Measurements from ENCODE around the gene OSBPL5.

The OSBPL5 gene

DNA sequence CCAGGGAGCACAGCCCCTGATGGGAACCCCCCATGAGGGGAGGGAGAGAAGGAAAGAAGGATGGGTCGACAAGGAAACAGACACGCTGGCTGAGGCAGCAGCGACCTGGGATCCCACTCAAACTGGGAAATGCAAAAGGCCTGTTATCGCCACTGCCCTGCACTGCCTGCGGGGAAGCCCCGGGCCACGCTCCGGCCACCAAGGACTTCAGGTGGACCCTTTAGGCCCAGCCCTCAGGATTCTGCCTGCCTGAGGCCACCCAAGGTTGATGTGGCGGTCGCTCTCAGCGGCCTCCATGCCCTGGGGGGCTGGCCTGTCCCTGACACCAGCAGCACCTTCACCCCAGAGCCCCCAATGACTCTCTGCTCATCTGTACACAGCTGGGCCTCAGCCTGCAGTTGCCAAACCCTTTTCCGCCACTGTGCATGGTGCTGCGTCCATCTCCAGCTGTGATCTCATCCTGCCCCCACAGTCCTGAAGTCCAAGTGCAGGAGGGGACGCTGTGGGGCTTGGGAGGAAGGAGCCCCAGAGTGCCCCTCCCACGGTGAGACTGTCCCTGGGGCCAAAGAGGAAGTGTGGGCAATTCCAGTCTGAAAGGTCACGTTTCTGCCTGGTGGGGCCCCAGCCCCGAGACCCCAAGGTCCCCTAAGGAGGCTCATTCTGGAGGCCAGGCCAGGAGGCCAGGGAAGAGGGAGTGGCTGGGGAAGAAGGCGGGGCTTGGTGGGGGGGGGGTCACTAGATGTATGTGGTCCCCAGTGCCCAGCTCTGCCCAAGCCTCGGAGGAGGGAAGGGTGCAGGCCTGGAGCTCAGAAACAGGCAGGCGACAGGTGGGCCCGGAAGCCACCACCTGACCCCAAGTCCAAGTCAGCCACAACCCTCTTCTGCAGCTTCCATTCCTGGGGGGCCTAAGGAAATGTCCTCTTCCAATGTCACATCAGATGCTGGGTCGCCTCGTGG is 31.6 kb downstream of the OSBPL5 start:
- no peak for DNase-seq (ENCODE audit: extremely low read depth, insufficient read length)
- no peaks in the 10 kb centered on the region for H3K27me3 ChIP-seq (replicated peaks; ENCODE audit: control insufficient read depth, insufficient read depth, low read length)
- H3K36me3 ChIP-seq (ENCODE audit: control insufficient read depth, insufficient read depth, low read length), result no peaks in the 10 kb centered on the region
- TF ChIP-seq, protein P1, sequence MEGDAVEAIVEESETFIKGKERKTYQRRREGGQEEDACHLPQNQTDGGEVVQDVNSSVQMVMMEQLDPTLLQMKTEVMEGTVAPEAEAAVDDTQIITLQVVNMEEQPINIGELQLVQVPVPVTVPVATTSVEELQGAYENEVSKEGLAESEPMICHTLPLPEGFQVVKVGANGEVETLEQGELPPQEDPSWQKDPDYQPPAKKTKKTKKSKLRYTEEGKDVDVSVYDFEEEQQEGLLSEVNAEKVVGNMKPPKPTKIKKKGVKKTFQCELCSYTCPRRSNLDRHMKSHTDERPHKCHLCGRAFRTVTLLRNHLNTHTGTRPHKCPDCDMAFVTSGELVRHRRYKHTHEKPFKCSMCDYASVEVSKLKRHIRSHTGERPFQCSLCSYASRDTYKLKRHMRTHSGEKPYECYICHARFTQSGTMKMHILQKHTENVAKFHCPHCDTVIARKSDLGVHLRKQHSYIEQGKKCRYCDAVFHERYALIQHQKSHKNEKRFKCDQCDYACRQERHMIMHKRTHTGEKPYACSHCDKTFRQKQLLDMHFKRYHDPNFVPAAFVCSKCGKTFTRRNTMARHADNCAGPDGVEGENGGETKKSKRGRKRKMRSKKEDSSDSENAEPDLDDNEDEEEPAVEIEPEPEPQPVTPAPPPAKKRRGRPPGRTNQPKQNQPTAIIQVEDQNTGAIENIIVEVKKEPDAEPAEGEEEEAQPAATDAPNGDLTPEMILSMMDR (IDR thresholded peaks at IDR 0.05; ENCODE audit: insufficient read depth, low read length, poor library complexity, severe bottlenecking), result no peak
- H3K4me3 ChIP-seq (replicated peaks; ENCODE audit: low read depth, low read length), result no peak overlapping the region

DNA sequence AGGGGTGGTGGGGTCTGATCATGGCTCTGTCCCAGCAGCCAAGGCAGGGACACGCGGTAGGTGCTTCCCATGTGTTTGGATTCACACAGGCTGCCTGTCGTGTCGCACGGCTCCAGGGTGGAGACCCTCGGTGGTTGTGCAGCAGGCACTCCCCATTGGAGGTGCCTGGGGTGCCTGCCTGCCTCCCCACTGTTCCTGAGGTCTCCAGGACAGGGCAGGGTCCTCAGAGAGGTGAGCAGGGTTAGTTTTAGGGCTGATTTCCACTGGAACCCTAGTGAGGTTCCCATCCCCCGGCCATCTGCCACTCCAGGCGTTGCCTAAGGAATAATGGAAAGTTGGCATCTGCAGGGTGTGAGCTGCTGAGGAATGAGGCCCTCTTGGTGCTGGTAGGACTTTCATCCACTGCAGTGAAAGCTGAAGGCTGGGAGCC is 32.3 kb downstream of the OSBPL5 start:
- DNase-seq (ENCODE audit: extremely low read depth, insufficient read length), result no peak
- H3K36me3 ChIP-seq (ENCODE audit: control insufficient read depth, insufficient read depth, low read length), result no peaks in the 10 kb centered on the region
- H3K27me3 ChIP-seq (replicated peaks; ENCODE audit: control insufficient read depth, insufficient read depth, low read length), result no peaks in the 10 kb centered on the region

DNA sequence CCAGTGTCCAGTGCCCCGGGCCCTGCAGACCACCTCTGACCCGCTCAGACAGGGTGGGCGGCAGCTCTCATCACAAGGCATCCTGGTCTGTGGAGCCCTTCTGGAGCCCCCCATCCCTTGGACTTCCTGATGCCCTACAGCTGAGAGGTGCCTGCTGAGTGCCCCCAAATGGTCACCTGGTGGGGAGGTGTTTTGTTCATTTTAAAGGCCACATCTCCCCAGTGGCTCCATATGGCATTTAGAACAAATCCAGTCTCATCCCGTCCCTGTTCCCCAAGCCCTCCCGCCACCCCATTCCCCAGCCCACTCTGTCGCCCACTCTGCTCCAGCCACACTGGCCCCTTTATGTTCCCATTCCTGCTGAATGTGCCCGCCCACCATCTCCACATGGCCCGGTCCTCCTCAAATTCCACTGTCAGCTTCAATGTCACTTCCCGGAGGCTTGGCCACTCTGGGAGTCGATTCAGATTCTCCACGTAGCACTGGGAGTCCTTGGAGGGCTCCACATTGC is 32.8 kb downstream of the OSBPL5 start:
- H3K4me3 ChIP-seq (replicated peaks; ENCODE audit: low read depth, low read length), result no peak overlapping the region
- DNase-seq (ENCODE audit: extremely low read depth, insufficient read length), result no peak
- no peaks in the 10 kb centered on the region for H3K36me3 ChIP-seq (ENCODE audit: control insufficient read depth, insufficient read depth, low read length)
- H3K27me3 ChIP-seq (replicated peaks; ENCODE audit: control insufficient read depth, insufficient read depth, low read length), result no peaks in the 10 kb centered on the region
- TF ChIP-seq, protein P1 (IDR thresholded peaks at IDR 0.05; ENCODE audit: insufficient read depth, low read length, poor library complexity, severe bottlenecking), result no peak

More for the DNA sequence above, 32.3 kb downstream of the OSBPL5 start:
- no peak overlapping the region for H3K4me3 ChIP-seq (replicated peaks; ENCODE audit: low read depth, low read length)
- TF ChIP-seq, protein P1 (IDR thresholded peaks at IDR 0.05; ENCODE audit: insufficient read depth, low read length, poor library complexity, severe bottlenecking), result no peak

DNA sequence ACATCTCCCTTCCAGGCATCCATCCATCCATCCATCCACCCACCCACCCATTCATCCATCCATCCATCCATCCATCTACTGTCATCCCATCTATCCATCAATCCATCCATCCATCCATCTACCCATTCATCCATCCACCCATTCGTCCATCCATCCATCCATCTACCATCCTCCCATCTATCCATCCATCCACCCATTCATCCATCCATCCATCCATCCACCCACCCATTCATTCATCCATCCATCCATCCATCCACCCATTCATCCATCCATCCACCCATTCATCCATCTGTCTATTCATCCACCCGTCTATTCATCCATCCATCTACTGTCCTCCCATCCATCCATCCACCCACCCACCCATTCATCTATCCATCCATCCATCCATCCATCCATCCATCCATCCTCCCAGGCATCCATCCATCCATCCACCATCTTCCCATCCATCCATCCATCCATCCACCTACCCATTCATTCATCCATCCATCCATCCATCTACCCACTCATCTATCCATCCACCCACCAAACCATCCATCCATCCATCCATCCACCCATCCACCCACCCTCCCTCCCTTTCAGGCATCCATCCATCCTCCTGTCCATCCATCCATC is 33.7 kb downstream of the OSBPL5 start:
- no peak for DNase-seq (ENCODE audit: extremely low read depth, insufficient read length)
- Histone ChIP-seq H3K27me3 (replicated peaks; ENCODE audit: control insufficient read depth, insufficient read depth, low read length) (no peaks in the 10 kb centered on the region; the same call in 1 of the 2 replicates), H3K36me3 (ENCODE audit: control insufficient read depth, insufficient read depth, low read length) (no peaks in the 10 kb centered on the region), H3K4me3 (replicated peaks; ENCODE audit: low read depth, low read length) (no peak overlapping the region)
- TF ChIP-seq, protein P1 (IDR thresholded peaks at IDR 0.05; ENCODE audit: insufficient read depth, low read length, poor library complexity, severe bottlenecking), result no peak

DNA sequence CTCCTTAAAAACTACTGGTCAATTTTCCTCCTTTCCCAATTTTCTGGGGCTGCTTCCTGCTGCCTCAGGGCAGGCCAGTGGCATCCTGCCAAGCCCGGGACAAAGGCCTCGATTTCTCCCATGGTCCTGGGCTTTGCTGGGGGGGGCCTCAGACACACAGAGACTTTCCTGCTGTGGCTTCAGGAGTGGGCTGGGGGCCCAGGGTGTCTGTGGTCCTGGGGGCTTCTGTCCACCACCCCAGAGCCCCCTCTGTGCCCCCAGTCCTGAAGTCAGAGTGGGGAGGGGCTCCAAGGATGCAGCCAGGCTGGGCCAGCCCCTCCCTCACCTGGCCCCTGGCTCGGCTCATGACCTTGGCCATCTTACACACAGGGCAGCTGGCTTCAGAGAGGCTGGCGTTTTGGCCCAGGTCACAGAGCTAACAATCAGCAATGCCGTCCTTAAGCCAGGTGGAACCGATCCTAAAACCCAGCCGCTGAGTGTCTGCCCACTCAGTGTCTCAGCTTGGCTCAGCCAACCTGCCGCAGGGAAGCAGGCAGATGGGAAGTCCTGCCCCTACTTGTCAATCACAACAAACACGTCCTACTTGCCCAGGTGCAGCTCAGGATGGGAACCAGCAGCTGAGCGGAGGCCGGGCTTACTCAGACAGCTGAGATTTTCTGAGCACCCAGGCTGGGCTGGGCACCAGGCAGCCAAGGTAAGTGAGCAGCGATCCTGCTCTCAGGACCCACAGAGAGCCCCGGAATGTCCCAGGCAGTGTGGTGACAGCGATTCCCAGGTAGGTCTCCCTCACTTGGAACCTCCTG is 34.6 kb downstream of the OSBPL5 start:
- TF ChIP-seq, protein P1 (IDR thresholded peaks at IDR 0.05; ENCODE audit: insufficient read depth, low read length, poor library complexity, severe bottlenecking), result no peak
- Histone ChIP-seq H3K36me3 (ENCODE audit: control insufficient read depth, insufficient read depth, low read length) (no peaks in the 10 kb centered on the region), H3K4me3 (replicated peaks; ENCODE audit: low read depth, low read length) (no peak overlapping the region), H3K27me3 (replicated peaks; ENCODE audit: control insufficient read depth, insufficient read depth, low read length) (no peaks in the 10 kb centered on the region; the same call in 1 of the 2 replicates)
- DNase-seq (ENCODE audit: extremely low read depth, insufficient read length), result no peak

All from GM06990 (cell line).